Measurements from ENCODE around the gene RMDN2.
"Not testable (repeated sequence)": the region's sequence is repeated elsewhere in the genome, so short reads cannot be mapped to it uniquely, and the experiment has no call there.

RMDN2 gene

DNA sequence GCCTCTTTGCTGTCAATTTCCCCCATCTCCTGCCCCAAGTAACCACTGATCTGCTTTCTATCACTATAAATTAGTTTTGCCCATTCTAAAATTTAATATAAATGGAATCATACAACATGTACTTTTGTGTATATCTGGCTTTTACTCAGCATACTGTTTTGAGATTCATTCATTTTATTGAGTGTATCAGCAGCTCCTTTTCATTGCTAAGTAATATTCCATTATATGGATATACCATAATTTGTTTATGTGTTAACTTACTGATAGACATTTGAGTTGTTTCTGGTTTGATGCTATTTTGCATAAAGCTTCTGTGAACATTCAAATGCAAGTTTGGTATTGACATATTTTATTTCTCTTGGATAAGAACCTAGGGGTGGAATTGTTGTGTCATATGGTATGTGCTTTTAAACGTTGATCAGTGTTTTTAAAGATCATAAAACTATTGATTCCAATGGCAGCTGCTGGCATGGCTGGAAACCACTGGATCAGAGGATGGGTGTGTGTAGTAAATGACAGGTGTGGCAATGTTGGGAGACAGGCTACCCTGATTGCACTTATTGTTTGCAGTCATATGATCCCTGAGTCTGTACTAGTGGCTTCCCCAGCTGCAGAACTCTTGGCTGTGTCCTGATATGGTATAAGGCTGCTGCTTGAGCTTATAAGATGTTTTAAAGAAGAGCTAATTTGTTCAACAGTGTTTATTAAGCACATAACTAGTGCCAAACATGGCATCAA, 75.6 kb downstream of the RMDN2 start:
- DNase-seq: no peak

DNA sequence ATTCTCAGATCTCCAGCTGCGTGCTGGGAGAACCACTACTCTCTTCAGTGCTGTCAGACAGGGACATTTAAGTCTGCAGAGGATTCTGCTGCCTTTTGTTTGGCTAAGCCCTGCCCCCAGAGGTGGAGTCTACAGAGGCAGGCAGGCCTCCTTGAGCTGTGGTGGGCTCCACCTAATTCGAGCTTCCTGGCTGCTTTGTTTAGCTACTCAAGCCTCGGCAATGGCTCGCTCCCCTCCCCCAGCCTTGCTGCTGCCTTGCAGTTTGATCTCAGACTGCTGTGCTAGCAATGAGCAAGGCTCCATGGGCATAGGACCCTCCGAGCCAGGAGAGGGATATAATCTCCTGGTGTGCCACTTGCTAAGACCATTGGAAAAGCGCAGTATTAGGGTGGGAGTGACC, 85.1 kb downstream of the RMDN2 start:
- not testable (repeated sequence) for DNase-seq

DNA sequence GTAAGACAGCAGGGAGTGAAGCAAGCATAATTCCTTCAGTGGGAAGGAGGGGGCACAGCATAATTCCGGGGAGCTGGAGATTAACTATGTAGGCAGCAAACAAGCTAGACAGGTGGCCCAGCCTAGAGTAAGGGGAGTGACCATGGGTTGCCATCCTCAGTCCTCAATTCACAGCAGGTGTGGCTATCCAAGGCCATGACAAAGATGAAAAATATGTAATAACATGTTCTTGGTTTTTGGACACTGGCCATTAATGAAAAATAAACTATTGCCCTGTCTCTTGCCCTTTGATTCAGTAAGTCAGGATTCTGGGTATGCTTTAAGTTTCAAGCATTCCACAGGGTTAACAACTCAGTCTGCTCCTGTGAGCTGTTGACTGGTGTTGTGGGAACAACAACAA, 85.9 kb downstream of the RMDN2 start:
- no peak for DNase-seq

DNA sequence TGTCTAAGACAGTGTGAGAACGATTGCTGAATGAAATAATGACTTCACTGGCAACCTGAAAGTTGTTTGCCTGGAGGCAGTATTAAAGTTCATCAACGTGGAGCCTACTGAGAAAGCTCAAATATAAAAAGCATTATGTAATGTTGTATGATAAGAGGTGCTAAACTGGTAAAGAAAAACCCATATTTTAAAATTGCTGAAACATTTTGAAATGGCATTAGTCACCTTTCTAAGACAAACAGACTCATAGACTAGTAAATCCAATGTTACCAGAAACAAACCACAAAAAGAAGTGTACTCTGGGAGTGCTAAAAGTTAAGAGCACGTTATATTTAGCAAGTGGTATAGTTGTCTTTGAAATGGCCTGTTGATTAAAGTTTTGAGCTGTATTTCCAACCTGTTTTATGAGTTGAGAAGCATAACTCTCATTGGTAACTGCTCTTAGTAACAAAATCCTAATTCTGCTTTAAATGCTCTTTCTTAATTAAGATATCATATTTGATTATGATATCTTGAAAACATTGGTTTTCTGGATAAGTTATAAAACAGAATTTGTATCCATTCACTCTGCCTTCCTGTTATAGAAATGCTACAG, 88.2 kb downstream of the RMDN2 start:
- no peak for DNase-seq

DNA sequence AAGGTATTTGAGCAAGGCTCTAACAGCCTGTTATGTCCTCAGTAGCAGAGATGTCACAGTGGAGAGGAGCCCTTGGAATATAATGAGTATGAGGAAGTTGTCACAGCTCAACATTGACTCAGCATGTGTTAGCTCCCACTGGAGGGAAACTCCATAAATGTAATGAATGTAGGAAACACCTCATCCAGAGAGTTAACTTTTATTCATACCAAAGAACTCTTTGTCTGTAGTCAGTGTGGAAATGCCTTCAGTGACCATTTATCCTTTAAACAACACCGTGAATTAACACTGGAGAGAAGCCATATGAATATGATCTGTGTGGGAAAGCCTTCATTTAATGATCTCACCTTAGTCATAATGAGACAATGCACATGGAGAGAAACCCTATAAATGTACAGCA, 91.1 kb downstream of the RMDN2 start:
- no peak for DNase-seq

DNA sequence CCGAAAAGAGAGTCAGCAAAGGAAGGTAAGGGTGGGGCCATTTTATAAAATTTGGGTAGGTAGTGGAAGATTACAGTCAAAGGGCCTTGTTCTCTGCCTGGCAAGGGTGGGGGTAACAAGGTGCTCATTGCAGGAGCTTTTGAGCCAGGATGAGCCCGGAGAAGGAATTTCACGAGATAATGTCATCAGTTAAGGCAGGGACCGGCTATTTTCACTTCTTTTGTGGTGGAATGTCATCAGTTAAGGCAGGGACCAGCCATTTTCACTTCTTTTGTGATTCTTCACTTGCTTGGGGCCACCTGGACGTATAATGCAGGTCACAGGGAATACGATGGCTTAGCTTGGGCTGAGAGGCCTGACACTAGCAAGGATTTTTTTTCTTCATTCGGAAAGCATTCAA, 92.7 kb downstream of the RMDN2 start:
- DNase-seq: no peak

DNA sequence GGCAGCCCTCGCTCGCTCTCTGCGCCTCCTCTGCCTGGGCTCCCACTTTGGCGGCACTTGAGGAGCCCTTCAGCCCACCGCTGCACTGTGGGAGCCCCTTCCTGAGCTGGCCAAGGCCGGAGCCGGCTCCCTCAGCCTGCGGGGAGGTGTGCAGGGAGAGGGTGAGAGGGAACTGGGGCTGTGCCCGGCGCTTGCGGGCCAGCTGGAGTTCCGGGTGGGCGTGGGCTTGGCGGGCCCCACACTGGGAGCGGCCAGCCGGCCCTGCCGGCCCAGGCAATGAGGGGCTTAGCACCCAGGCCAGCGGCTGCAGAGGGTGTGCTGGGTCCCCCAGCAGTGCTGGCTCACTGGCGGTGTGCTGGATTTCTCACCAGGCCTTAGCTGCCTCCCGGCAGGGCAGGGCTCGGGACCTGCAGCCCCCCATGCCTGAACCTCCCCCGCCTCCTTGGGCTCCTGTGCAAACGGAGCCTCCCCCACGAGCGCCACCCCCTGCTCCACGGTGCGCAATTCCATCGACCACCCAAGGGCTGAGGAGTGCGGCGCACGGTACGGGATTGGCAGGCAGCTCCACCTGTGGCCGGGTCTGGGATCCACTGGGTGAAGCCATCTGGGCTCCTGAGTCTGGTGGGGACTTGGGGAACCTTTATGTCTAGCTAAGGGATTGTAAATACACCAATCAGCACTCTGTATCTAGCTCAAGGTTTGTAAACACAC, 95.4 kb downstream of the RMDN2 start:
- DNase-seq: not testable (repeated sequence)

DNA sequence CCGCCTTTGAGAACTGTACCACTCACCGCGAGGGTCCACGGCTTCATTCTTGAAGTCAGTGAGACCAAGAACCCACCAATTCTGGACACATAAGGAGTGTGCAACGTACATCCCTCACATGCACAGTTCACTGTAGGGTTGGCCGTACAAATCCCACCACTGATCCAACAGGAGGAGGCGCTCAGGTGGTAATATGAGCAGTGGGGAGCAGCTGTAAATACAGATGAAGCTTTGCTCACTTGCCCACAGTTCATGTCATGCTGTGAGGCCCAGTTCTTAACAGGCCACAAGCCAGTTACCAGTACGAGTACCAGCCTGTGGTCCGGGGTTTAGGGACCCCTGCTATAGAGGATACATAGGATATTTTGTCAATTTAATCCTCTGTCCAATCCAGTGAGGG, 96.5 kb downstream of the RMDN2 start:
- no peak for DNase-seq

DNA sequence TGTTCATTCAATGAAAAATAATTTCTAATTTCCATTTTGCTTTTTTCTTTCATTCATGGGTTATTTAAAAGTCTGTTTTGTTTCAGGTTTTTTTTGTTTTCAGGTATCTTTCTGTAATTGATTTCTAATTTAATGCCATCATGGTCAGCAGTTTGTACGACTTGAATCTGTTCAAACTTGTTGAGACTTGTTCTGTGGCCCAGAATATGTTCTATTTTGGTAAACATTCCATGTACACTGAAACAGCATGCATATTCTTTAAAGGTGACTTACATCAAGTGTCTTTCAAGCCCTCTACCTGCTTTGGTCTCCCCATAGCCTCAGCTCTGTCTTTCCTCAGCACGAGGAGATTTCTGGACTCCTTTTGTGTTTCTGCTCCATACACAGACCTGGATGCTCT, 101.8 kb downstream of the RMDN2 start:
- no peak for DNase-seq

DNA sequence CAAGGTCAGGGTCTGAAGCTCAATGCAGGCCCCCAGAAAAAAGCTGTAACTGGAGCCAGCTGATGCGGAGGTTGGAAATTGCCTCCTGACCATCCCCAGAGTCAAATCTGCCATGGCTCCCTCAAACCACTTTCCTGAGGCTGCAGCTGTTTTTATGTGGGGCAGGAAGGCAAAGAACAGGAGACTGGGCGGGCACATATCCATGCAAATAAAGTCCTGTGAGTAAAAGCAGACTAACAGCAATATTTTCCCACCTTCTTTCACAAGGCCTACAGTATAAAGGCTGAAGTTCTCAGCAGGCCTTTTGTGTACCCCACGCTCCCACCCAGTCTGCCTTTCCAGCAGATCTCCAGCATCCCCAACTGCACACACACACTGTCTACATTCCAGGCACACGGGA, 103.7 kb downstream of the RMDN2 start:
- DNase-seq: no peak

DNA sequence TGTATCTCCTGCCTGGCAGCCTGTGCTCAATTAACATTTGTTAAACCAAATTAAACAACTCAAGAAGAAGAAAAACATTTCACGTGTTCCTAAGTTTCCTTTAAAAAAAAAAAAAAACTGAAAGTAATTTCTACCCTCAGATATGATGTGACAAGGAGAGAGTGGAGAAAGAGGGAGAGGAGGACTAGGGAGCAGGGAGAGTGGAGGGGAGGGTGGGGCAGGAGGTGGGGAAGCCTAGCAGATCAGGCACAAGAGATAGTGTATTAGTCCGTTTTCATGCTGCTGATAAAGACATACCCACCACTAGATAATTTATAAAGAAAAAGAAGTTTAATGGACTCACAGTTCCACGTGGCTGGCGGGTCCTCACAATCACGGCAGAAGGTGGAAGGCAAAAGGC, 104.4 kb downstream of the RMDN2 start:
- DNase-seq: no peak

DNA sequence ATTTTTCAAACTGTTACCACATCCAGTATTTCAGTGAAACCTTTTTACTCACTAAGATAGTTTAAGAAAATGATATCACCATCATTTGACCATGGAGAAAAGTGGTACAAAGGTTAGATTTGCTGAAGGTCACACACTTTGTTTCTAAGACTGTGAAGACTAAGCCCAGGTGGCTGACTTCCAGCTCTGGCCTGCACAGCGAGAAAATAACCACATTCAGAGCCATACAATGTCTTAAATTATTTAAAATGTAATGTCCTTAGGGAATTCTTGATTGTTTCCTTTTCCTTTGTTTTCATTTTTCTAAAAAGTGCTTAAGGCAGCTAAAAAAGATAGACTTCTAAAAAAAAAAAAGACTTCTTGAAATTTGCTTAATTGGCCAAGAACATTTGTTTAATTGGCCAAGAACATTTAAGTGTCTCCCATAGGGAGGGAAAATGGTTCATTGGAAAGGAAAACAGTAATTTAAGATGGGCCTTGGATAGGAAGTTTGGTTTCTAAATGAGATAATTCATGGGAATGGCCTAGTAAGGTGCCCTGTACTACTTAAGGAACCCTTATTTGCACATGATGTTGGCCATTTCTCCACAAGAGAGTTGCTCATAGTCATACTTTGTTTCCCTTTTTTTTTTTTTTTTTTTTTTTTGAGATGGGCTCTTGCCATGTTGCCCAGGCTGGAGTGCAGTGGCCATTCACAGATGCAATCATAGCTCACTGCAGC, 105.7 kb downstream of the RMDN2 start:
- DNase-seq: no peak

DNA sequence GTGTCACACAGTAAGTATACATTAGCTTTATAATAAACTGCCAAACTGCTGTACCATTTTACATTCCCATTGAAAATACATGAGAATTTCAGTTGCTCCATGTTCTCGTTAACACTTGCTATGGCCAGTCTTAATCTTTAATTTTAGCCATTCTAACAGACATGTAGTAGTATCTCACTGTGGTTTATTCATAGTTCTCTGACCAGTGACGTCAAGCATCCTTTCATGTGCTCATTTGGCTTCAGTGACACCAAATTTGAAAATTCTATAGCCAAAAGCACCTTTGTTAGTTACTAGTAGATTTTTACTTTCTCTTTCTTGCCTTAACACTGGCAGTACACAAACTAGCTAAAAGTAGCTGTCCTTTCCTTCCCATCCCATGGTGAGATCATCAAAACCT, 107.9 kb downstream of the RMDN2 start:
- no peak for DNase-seq

DNA sequence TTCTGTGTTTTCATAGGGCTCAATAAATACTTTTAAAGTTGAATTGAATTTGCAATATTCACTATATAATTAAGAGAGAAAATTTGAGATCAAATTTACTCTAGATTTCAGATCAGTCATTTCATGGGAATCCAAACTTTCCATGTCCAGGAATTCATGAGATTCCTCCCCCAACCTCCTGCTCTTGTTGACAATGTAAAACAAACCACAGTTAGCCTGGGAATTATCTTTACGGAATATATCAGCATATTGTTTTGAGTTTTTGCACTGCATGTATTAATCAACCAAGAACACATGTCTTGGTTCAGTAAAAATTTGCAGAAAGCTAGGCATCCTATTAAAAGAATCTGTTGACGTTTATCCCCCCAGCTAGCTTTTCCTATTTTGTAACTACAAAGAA, 108.6 kb downstream of the RMDN2 start:
- DNase-seq: no peak

DNA sequence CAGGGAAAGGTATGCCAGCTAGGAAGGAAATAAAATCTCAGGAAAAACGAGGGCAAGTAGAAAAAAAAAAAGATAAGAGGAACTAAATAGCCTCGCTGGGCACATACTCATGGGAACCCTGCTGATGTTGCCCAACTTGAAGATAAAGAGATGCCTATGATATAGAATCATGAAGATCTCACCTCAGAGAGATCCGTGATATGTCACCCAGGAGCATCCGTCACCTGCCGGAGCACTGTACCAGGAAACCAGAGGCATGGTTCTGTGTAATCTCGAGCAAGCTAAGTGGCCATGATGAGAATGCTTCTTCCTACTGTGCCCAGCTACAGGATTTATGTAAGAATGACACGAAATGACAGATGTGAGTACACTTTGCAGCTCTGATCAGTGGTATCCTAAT, 110.9 kb downstream of the RMDN2 start:
- DNase-seq: no peak

DNA sequence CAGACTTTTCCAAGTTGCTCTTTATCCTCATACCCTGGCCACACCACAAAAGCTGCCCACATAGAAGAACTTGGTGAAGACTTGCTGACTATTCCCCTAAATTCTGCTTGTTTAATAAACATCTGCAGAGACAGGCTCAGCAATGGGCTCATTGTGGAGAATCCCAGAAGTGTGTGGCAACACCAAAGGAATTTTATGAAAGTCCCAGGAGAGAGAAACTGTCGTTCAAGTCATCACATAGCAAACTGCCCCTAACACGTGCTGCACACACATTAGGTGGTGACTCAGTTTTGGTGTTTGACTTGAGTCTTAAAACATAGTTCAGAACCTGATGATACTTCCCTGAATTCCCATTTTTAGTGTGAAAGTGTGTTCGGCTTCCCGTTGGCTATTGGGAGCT, 112.2 kb downstream of the RMDN2 start:
- DNase-seq: no peak

DNA sequence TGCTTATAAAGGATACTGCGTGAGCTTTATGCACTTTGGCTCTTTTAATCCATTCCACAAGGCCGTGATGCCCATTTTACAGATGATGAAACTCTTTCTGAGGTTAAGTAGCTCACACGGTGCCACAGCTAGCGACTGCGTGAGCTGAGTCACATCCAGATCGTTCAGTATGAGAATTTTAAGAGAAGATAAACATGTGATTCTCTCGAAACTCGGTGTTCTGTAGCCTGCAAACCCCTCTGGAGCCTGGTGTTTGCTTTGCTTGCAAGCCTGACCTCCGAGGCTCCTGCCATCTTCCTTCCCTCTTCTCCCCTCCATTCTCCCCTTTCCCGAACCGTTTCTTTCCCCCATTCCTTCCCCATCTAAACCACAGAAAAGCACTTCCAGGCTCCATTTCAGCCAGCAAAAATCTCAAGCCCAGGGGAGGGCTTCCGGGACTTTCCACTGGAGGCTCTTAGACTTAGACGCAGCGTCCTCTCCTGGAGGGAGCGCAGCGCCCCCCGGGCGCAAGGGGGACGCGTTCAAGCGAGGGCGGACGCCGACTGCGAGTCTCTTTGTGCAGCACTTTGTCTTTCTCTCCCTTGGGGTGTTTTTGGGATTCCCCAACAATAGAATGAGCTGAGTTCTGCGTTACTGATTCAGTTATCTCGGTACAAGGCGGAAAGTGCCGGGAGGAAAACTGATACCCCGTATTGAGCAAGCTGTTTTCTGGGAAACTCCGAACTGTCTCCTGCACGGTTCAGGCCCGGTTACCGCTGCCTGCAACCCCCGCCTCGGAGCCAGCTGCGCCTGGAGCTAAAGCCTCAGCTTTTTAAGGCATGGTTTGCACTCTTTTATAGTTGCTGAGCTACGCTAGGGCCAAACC, 112.9 kb downstream of the RMDN2 start:
- no peak for DNase-seq

DNA sequence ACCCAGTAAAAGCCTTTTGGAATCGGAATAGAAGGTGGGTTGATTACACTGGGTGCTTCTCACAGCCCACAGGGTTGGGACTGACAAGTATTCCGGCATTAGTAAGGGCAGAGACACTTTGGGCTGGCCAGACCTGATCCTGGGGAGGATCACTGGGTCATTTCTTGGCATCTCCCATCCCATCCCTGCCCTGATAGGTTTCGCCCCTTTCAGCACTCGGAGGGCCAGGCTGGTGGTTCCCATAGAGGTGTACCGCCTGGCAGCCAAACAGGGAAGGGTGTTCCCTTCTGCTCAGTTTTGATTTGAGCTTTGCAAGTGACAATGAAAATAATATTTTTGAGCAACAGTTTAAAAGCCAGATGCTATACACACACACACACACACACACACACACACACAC, 113.6 kb downstream of the RMDN2 start:
- DNase-seq: no peak

DNA sequence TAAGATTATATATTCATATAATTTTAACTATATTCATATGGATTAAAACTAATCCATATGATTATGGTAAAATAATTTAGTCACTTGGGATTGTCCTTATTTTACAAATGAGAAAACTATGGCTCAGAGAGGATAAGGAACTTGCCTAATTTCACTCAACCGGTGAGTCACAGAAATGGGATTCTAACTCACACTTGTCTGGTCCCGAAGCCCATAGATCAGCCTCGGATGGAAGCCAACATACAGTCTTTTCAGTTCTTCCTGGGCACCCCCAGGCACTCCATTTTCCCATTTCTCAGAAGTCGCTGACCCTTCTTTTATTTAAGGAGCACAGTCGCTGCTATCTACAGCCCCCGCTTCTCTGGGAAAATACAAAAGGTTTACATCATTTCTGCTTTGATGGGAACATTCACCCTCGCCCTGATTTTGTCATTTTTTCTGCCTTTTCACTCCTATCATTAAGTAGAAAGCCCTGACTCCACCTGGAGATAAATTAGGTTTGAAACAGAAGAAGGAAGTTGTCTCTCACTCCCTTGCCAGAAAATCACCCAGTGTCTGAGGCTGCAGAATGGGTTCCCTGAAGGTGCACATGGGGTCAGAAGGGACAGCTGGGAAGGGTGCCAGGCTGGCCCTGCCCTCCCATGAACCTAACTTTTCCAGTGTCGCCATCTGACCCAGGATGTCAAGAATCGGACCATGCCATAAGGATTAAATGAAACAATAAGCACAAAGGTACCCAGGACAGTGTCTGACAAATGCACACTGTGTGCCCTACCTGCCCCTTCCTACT, 114.2 kb downstream of the RMDN2 start:
- DNase-seq: no peak

DNA sequence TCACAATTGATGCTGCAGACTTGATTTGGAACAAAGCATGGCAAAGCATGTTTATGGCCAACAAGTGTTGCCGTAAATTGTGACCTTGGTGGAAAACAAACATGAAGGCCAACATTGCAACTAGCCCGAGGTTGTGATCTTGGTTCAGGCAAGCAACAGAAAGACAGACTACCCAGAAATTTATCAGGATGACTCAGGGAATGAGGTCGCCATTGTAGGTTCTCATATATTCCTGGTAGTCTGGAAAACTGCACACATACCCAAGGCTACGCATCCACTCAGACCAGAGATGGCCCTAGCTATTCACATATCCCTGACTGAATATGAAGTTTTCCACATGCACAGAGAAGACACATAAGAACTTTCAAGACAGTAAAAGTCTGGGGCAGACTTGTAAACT, 120.7 kb downstream of the RMDN2 start:
- no peak for DNase-seq

DNA sequence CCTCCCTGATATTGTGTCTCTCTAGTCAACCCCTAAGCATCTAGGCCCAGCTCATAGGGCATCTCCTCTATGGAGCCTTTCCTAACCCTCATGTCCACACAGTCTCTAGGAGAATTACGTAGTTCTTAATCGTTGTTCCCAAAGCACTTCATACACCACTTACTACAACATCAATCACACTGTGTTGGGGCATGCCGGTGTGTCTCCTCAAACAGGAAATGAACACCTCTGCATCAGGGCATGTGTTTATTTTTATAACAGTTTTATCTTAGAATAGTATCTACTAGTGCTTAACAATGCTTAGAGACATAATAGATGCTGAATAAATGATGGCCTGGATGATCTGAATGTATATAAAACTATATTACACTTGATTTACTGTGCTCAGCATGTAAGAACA, 131.1 kb downstream of the RMDN2 start:
- DNase-seq: no peak

Measured in activated CD4-positive, alpha-beta T cell treated with anti-CD3 and anti-CD28 coated beads, Interleukin-2, amount 50 U/mL, for 4 hours (primary cell).